NCI-H748 (cell line): ENCODE measurements around the gene RAET1E.
"Not testable (repeated sequence)": the region's sequence is repeated elsewhere in the genome, so short reads cannot be mapped to it uniquely, and the experiment has no call there.

Experiments used
- DNase-seq: peaks from one replicate; lab custom pipeline; 2025; ENCODE audit not compliant: unreplicated experiment; lab: John Stamatoyannopoulos, UW

Gene RAET1E

DNA sequence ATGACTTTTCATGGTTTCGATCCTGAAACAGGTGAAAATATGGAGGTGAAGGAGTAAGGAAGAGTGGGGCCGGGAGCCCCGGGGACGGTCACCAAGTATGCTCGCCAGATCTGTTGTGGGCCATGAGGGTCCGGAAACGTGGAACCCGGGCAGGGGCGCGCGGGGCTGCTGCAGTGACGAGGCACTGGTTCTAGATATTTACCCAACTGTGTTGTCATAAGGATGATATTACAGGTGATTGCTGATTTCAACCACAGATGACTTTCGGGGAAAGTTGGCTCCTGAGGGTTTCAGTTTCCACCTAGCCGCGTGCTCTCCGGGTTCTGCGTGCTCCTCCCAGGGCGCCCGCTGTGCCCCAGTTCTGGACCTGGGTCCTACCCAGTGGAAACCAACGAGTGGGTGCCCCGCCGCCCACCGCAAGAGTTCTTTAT, 12.8 kb upstream of the RAET1E start:
- peak; percentile 15 for DNase-seq

- DNase-seq = no peak
Measured at GRCh38 chr6:149909701-149910470, 12.0 kb upstream of the RAET1E start.

DNA sequence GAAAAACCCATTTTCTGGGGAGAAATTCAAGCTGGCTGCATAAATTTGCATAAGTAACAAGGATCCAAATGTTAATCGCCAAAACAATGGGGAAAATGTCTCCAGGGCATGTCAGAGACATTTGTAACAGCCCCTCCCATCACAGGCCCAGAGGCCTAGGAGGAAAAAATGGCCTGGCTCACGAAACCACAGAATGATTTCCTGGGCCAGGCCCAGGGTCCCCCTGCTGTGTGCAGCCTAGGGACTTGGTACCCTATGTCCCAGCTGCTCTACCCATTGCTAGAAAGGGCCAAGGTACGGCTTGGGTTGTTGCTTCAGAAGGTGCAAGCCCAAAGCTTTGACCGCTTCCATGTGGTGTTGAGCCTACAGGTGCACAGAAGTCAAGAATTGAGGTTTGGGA, 10.6 kb upstream of the RAET1E start:
- DNase-seq = not testable (repeated sequence)

DNA sequence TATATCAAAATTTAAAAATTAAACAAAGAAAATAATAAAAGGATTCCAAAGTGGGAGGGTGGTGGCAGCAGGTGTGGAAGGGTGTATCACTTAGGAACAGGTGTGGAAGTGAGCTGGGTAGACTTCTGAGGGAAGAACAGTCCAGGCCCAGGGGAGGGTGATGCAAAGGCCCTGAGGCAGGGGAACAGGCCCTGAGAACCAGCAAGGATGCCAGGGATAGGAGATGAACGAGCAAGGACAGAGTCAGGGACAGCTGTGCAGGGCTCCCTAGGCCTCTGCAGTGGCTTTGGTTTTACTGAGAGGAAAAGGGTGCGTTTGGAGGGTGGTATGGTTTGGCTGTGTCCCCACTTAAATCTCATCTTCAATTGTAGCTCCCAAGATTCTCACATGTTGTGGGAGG, 9.4 kb upstream of the RAET1E start:
- DNase-seq = no peak

DNA sequence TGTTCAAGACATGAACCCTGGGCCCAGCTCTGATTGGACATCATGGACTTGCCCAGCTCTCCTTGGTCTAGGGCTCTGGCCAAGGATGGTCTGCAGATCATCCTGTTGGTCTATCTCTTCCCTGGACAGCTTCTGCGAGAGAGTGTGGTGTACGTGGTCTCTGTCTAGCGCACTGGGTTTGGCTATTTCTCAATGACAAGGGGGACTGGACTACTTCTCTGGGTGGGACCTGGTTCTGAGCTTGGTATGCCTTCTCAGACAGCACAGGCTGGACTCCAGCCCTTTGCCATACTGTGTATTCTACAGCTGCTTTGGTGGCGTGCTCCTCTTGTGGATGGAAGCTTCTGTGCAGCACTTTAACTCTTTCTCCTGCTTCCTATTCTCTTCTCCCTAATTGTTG, 8.5 kb upstream of the RAET1E start:
- DNase-seq = no peak

GRCh38 chr6:149905911-149906371, 8.0 kb upstream of the RAET1E start:
- peak; percentile 20 for DNase-seq

DNA sequence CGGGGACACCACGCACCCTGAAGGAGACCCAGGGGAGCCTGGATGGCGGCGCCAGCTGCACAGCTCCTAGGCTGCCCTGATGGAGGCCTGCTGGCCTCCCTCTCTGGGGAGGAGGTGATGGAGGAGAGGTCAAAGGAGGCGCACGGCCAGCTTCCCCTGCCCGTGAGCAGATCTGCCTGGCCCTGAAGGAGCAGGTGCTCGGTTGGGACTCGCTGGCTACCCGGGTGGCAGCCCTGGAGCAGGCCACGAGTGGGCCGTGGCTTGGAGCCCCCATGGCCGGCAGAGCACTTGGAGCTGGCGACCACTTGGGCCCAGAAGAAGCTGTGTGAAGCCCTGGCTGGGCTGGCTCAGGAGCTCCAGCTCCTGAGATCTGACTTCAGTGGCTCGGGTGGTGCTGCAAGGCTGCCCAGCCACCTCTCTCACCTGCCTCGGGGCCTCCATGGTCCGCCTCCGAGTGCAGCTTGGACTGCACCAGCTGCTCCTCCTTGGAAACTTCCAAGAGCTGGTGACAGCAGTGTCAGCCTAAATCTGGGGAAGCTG, 7.5 kb upstream of the RAET1E start:
- no peak for DNase-seq

DNA sequence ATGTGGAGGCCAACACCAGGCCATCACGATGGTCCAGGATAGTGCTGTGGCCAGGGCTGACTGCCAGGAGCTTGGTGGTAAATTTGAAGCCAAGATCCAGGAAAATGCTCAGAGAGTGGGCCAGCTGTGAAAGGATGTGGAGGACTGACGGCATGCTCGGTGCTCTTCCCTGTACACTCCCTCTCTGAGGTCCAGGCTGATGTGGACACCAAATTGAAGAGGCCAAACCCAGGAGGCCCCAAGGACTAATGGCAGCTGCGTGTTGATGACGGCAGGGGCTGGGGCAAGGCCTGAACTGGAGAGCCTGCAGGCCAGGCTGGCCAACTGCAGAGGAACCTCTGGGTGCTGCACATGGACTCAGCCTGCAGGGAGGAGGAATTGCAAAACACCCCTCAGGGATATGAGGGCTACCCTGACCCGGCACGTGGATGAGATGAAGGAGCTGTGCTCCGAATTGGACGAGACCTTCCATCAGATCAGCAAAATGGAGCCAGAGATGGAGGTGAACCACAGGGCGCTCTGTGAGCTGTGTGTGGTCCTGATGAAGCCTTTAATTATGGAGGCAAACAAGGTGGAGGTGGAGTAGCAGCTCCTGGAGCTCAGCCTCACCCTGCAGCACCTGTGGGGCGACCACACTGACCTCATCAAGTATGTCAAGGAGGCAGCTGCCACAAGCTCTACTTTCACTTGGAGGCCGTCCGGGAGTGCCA, 6.9 kb upstream of the RAET1E start:
- DNase-seq = no peak

DNA sequence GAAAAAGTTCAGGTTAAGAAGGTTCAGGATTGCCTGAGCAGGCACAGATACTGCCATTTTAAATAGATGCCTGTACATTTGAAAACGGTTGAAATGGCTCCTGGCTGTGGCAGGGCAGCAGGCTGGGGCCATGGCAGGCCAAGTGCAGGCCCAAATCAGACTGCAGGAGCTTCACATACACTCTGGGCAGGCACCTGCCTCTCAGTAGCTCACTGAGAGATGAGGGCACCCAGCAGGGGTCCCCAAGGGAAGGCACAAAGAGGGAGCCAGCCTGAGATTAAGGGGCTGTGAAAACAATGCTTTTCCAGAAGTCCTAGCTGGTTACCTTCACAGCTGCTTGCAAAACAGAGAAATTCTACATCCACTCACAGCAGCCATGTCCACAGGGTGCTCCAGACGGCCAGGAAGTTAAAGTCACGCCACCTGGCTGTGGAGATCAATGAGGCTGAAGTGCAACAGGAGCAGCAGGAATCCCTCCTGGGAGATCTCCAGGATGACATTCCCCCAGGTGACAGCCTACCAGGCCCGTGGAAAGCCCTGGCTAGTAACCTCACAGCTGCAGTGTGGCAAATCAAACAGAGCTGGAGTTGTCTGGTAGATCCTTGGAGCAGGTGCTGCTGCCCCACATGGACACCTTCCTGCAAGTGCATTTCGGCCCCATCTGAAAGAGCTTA, 6.2 kb upstream of the RAET1E start:
- no peak for DNase-seq

DNA sequence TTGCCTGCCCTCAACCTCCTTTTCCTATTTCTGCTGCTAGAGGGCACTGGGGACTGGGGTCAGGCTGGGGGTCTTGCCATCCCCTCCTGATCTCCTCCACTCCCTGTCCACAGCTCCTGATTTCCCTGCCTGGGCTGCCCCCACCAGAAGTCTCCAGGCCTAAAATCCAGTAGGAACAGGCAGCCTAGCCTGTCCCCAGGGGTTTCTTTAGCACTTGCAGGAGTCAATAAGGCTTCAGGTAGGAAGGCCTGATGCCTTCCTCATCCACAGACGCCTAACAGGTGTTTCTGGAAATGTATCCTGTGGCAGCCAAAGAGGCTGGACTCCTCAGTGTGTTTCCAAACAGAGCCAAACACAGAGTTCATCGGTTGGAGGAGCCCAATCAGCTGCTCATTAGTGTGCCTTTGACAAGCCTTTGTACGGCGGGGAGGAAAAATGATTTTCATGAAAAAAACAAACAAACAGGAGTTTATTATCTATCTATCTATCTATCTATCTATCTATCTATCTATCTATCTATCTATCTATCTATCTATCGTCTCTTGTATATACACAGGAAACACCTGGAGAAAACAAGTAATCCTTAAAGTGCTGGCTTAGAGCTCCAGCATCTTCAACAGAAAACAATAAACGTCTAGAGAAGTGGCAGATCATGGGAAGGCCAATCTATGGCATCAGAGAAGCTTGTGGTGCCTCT, 3.7 kb upstream of the RAET1E start:
- no peak for DNase-seq

DNA sequence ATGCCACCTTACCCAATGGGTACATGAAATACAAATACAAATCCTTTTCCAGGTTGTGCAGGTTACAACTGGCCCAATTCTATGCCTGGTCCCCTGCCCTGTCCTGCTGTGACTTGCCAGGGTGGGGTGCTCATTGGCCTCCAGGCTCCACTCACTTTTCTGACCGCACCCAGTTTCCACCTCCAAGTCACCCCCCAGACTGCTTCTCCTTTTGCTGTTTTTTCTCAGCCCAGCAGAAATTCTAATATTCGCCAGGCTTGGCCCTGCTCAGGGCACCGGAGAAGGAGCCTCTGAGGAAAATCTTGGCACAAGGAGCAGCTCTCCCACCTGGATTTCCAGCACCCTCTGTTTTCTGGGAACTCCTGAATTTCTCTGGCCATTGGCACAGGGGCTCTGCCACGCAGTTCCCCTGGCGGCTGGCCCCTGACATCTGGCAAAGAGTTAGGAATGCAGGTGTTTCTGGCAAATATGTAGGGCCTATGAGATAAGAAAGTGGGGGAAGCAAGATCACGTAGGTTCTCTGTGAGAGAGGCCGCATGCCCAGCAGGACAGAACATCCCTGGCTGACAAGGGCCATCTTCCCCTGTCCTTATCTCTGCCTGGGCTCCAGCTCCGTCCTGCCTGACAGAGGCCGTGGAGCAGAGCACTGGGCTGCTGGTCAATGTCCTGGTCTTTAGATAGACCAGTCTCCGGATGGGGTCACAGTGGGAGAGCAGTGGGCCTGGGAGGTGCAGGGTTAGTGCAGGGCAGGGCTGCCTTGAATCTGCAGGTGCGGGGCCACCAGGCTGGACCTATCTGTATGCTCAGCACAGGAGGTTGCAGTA, 2.9 kb upstream of the RAET1E start:
- DNase-seq = no peak

- DNase-seq = no peak
Measured at GRCh38 chr6:149899926-149900619, 2.2 kb upstream of the RAET1E start.

GRCh38 chr6:149899486-149899885, 1.6 kb upstream of the RAET1E start:
- DNase-seq = no peak

GRCh38 chr6:149898966-149899365, 1.1 kb upstream of the RAET1E start:
- DNase-seq = no peak

- no peak for DNase-seq
Measured at GRCh38 chr6:149897015-149897697, 757 bp downstream of the RAET1E start.

- DNase-seq = no peak
Measured at GRCh38 chr6:149896491-149896890, 1.4 kb downstream of the RAET1E start.

DNA sequence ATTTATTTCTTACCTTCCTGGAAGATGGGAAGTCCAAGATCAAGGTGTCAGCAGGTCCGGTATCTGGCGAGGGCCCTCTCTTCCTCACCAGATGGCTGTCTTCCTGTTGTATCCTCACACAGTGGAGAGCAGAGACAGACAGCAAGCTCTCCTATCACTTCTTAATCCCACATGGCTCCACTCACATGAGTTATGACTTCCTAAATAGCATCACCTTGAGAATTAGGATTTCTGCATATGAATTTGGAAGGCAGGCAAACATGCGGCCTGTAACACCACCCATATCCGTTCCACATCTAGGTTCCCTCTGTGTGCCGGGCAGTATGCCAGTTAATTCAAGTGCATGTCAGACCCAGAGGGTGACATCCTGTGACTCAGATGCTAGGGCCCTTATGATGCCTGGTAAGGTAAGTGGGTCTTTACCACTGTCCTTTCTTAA, 2.1 kb downstream of the RAET1E start:
- no peak for DNase-seq

- peak; percentile 19 for DNase-seq
Measured at GRCh38 chr6:149895048-149895590, 2.8 kb downstream of the RAET1E start.

DNA sequence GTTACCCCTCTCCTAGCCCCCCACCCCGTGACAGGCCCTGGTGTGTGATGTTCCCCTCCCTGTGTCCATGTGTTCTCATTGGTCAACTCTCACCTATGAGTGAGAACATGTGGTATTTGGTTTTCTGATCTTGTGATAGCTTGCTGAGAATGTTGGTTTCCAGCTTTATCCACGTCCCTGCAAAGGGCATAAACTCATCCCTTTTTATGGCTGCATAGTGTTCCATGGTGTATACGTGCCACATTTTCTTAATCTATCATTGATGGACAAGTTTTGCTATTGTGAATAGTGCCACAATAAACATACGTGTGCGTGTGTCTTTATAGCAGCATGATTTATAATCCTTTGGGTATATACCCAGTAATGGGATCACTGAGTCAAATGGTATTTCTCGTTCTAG, 6.0 kb downstream of the RAET1E start:
- DNase-seq = not testable (repeated sequence)
